ENCODE data around the gene SLC25A41. TPM values are rescaled to one million over a fixed set of nuclear protein-coding genes. Genes with fewer than 3 reads are reported as not detected.

Gene SLC25A41
- polyA plus RNA-seq, 3 donors = not detected

DNA sequence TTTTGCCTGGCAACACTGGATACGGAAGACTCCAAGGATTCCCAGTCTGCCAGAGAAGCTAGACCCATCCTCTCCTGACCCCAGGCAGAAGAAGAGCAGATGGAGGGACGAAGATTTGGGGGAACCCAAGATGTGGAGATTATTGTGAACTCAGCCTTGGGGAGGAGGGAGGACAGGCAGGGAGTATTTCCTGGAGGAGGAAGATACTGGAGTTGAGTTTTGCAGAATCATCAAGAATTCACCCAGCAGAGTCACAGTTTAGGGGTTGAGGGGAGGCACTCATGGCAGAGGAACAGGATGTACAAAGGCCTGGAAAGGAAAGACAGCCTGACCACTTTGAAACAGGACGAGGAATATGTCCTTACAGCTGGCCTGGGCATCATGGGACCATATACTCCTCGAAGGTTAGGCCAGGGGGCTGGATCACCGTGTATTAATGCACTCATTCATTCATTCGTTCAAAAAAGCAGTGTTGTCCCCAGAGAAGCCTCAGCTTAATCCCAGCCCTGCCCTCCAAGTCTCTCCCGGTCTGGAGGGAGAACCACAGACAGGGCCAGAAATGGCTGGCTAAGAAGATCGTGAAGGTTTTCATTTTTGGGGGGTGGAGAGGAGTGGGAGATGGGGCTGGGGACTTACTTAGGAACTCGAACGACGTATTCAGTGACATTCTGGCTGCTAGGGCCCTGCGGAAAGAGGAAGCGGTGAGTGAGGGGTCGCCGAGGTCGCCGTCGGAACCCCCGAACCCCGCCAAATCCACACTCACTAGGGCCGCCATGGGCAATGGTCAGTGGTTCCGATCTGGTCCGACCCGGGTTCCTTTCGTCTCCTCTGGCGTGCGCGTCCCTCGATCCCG is 41.1 kb downstream of the SLC25A41 start:
- Histone ChIP-seq H3K79me2 (ENCODE audit: insufficient read depth, low read length) (peaks cover 28% of the 10 kb centered on the region), H3K9ac (ENCODE audit: insufficient read depth, low read length, poor library complexity, severe bottlenecking) (peak overlapping the region; percentile 93), H3K4me2 (replicated peaks; ENCODE audit: extremely low read depth, low read length, poor library complexity, severe bottlenecking) (peak overlapping the region; percentile 90), H3K27ac (ENCODE audit: low read depth in 1 of 2, low read length in 2 of 2) (peak overlapping the region; percentile 91 to 92), H2AFZ (ENCODE audit: insufficient read depth, low read depth, low read length, poor library complexity, severe bottlenecking) (peak overlapping the region; percentile 98), H4K20me1 (ENCODE audit: insufficient read depth, low read length) (no peaks in the 10 kb centered on the region), H3K27me3 (ENCODE audit: control insufficient read depth in 2 of 2, insufficient read depth in 2 of 2, low read length in 2 of 2) (no peaks in the 10 kb centered on the region), H3K4me3 (replicated peaks in 1 of 3; ENCODE audit: low read depth in 2 of 3, low read length in 3 of 3) (peak overlapping the region; percentile 48 to 86 (median 62)), H3K9me3 (replicated peaks in 1 of 2; ENCODE audit: control insufficient read depth in 1 of 2, insufficient read depth in 1 of 2, low read length in 2 of 2) (no peaks in the 10 kb centered on the region), H3K4me1 (ENCODE audit: control insufficient read depth in 1 of 2, insufficient read depth in 2 of 2, low read length in 2 of 2) (peaks cover 14 to 22% of the 10 kb centered on the region in 2 donors), H3K36me3 (replicated peaks in 1 of 2; ENCODE audit: control insufficient read depth in 1 of 2, insufficient read depth in 2 of 2, low read length in 2 of 2) (peaks cover 26 to 39% of the 10 kb centered on the region in 2 donors)
- TF ChIP-seq, protein P1, sequence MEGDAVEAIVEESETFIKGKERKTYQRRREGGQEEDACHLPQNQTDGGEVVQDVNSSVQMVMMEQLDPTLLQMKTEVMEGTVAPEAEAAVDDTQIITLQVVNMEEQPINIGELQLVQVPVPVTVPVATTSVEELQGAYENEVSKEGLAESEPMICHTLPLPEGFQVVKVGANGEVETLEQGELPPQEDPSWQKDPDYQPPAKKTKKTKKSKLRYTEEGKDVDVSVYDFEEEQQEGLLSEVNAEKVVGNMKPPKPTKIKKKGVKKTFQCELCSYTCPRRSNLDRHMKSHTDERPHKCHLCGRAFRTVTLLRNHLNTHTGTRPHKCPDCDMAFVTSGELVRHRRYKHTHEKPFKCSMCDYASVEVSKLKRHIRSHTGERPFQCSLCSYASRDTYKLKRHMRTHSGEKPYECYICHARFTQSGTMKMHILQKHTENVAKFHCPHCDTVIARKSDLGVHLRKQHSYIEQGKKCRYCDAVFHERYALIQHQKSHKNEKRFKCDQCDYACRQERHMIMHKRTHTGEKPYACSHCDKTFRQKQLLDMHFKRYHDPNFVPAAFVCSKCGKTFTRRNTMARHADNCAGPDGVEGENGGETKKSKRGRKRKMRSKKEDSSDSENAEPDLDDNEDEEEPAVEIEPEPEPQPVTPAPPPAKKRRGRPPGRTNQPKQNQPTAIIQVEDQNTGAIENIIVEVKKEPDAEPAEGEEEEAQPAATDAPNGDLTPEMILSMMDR (IDR thresholded peaks at IDR 0.05) = no peak
- Mint-ChIP-seq H3K36me3 (peaks cover 25 to 44% of the 10 kb centered on the region in 2 donors), H3K27ac (peak overlapping the region; percentile 96 to 99 (median 97)), H3K27me3 (ENCODE audit: low read depth in 3 of 3) (peaks cover 0 to 6% (median 3%) of the 10 kb centered on the region in 3 donors), H3K4me1 (peaks cover 19% of the 10 kb centered on the region), H3K9me3 (no peaks in the 10 kb centered on the region), H3K4me3 (peak overlapping the region; percentile 89 to 94)
- DNase-seq = no peak
- 4% methylated on average over 24 of the region's 30 CpGs for WGBS (ENCODE audit: insufficient coverage)
- intact Hi-C loops (cut with micrococcal nuclease) = loop anchor here in 1 of 2 donors (2.0 kb wide), 1 partner anchor 20 kb away; the partner anchor contains the start of gene ALKBH7

DNA sequence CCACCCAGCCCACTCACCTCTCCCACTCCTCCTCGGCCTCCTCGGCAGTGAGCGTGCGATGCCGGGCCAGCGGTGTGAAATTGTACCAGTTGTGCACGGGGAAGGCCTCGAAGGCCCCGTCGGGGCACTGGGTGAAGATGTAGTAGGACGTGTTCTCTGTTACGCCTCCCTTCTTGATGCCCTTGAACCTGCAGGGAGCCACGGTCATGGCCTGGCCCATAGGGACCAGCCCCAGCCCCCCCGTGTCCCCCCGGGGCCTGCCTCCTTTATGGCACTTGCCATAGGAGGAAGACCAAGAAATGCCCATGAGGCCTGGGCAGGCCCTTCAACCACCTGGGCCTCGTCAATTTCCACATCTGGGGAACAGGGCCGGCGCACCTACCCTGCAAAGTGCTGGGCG is 46.2 kb downstream of the SLC25A41 start:
- Histone ChIP-seq H3K9ac (ENCODE audit: insufficient read depth, low read length, poor library complexity, severe bottlenecking) (no peak overlapping the region), H3K79me2 (ENCODE audit: insufficient read depth, low read length) (peaks cover 25% of the 10 kb centered on the region), H3K36me3 (replicated peaks in 1 of 2; ENCODE audit: control insufficient read depth in 1 of 2, insufficient read depth in 2 of 2, low read length in 2 of 2) (peaks cover 66 to 88% of the 10 kb centered on the region in 2 donors), H3K4me3 (replicated peaks in 1 of 3; ENCODE audit: low read depth in 2 of 3, low read length in 3 of 3) (no peak overlapping the region), H3K27me3 (ENCODE audit: control insufficient read depth in 2 of 2, insufficient read depth in 2 of 2, low read length in 2 of 2) (no peaks in the 10 kb centered on the region), H3K9me3 (replicated peaks in 1 of 2; ENCODE audit: control insufficient read depth in 1 of 2, insufficient read depth in 1 of 2, low read length in 2 of 2) (no peaks in the 10 kb centered on the region), H4K20me1 (ENCODE audit: insufficient read depth, low read length) (no peaks in the 10 kb centered on the region), H3K4me1 (ENCODE audit: control insufficient read depth in 1 of 2, insufficient read depth in 2 of 2, low read length in 2 of 2) (peaks cover 4 to 9% of the 10 kb centered on the region in 2 donors), H2AFZ (ENCODE audit: insufficient read depth, low read depth, low read length, poor library complexity, severe bottlenecking) (no peak overlapping the region), H3K27ac (ENCODE audit: low read depth in 1 of 2, low read length in 2 of 2) (no peak overlapping the region), H3K4me2 (replicated peaks; ENCODE audit: extremely low read depth, low read length, poor library complexity, severe bottlenecking) (no peak overlapping the region)
- 96% methylated on average over 8 of the region's 19 CpGs for WGBS (ENCODE audit: insufficient coverage)
- Mint-ChIP-seq H3K27ac (peak overlapping the region in 1 of 7 donors; percentile 10), H3K4me3 (no peak overlapping the region), H3K27me3 (ENCODE audit: low read depth in 3 of 3) (peaks cover 0 to 3% (median 0%) of the 10 kb centered on the region in 3 donors), H3K4me1 (peaks cover 10% of the 10 kb centered on the region), H3K9me3 (peaks cover 0 to 1% (median 0%) of the 10 kb centered on the region in 7 donors), H3K36me3 (peaks cover 56 to 92% of the 10 kb centered on the region in 2 donors)
- TF ChIP-seq, protein P1 (IDR thresholded peaks at IDR 0.05) = no peak
- DNase-seq = no peak
- intact Hi-C loops (cut with micrococcal nuclease) = no loop called here

All from CD14-positive monocyte (primary cell).